DMS53 (cell line): Measurements from ENCODE around the gene DNAH1.
"Not testable (repeated sequence)": the region's sequence is repeated elsewhere in the genome, so short reads cannot be mapped to it uniquely, and the experiment has no call there.

Source experiments
- DNase-seq: peaks from one replicate; lab custom pipeline; 2025; lab: John Stamatoyannopoulos, UW

DNAH1 gene

DNA sequence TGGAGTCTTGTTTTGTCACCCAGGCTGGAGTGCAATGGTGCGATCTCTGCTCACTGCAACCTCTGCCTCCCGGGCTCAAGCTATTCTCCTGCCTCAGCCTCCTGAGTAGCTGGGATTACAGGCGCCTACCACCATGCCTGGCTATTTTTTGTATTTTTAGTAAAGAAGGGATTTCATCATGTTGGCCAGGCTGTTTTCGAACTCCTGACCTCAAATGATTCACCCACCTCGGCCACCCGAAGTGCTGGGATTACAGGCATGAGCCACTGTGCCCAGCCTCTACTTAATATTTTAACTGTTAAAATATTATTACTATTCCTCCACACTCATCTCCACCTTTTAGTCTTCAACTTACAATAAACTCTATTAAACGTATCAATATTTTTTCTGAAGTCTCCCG is 22.0 kb downstream of the DNAH1 start:
- not testable (repeated sequence) for DNase-seq

DNA sequence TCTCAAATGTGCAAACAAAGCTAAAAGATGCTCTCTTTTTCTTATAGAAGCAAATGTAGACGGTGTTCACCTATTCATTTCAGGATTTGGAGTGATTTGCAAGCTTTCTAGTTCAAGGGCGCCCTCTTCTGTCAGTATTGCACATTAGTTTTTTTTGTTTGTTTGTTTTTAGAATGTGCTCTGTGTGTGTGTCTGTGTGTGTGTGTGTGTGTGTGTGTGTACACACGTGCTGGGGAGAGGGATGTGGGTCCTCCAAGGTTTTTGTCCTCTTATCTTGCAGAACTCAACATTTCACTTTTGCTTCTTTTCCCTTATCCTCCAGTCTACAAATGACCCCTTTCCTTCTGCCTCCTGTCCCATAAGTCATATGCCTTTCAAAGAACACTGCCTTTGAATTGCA is 23.5 kb downstream of the DNAH1 start:
- DNase-seq, result peak; percentile 72

DNA sequence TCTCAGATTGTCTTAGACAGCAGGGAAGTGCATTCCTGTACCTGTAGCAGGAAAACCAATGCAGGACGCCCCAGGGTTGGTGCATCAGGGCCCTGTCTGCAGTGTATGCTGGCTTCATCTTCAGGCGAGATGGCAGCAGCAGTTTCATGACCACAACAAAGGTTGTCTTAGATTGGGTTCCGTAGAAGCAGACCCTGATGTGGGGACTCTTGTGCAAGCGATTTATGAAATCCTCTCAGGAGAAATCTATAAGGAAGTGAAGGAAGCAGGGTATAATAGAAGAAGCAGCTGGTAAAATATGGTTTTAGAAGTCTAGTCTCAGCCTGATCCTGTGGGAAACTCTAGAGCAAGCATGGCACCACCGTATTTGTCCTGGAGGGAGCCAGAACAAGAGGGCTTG is 25.0 kb downstream of the DNAH1 start:
- no peak for DNase-seq

DNA sequence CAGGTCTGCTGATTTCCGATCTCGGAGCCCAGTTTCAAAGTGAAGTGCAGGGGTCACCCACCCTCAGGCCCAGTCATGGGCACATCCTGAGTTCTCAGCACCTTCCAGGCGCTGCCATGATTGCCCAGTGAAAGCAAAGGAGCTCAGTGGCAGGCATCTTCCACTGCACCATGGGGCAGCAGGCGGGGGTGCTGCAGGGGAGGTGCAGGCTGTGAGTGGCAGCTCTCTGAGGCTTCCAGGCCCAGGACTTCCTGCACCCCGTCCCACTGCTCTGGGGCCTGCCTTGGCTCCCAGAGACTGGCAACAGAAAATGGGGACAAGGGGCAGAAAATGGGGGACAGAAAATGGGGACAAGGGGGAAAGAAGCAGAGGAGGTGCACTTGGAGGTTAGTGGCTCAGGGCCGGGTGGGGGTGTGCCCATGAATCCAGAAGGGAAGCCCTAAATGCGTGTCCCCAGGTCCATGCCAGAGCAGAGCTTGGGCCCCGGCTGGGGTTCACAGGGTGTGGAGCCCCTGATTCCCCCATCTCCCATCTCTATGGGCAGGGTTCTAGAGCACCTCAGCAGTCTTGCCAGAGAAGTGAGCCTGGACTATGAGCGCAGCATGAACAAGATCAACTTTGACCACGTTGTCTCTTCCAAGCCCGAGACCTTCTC is 28.0 kb downstream of the DNAH1 start:
- DNase-seq, result no peak

DNA sequence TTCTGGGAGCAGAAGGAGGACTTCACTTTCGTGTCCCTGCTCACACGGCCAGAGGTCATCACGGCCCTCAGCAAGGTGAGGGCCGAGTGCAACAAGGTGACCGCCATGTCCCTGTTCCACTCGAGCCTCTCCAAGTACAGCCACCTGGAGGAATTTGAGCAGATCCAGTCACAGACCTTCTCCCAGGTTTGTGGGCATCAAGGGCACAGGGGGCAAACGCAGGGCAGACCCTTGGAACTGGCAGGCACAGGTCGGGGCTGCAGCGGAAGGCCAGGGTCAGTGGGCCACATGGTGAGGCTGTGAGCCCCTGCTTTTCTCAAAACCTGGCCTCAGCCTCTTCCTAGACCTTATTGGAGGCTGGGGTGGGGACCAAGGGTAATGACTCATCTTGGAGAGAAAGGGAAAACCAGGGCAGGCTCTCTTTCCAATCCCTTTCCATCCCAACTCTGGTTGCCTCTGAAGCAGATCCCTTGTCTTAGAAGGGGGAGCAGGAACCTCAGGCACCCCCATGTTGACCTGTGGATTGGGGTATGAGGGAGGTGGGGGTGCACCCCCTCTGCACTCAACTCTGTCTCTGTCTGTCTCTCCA is 29.5 kb downstream of the DNAH1 start:
- DNase-seq, result no peak

DNA sequence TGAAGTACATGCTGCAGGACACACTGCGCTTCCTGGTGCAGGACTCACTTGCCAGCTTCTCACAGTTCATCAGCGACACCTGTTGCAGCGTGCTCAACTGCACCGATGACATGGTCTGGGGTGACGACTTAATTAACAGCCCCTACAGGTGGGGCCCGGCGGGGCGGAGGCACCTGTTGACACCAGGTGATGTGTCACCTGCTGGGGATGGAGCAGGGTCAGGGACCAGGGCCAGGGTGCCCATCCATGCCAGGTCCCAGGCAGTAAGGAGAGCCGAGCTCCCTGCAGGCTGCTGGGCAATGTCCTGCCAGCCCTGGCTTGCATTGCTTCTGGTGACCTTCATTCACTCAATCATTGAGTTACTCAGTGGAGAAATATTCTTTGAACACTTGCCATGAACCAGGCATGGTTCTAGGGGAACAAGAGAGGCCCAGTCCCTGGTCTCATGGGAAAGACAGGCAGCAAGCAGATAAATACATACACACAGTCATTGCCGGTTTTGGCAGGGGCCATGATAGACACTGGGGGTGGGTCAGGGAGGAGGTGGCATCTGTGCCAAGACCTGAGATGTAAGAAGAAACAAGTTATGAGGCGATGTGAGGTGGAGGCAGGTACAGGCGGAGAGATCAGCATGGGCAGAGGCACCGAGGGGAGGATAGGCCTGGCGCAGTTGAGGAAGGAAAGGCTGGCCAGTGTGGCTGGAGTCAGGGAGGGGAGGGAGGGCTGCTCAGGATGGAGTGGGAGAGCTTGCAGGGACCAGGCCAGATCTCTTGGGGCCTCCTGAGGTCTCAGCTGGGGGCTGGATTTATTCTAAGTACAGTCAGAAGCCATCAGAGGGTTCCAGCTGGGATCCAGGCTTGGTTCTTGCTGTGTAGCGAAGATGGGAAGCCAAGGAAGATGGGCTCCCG is 30.8 kb downstream of the DNAH1 start:
- DNase-seq, result no peak

DNA sequence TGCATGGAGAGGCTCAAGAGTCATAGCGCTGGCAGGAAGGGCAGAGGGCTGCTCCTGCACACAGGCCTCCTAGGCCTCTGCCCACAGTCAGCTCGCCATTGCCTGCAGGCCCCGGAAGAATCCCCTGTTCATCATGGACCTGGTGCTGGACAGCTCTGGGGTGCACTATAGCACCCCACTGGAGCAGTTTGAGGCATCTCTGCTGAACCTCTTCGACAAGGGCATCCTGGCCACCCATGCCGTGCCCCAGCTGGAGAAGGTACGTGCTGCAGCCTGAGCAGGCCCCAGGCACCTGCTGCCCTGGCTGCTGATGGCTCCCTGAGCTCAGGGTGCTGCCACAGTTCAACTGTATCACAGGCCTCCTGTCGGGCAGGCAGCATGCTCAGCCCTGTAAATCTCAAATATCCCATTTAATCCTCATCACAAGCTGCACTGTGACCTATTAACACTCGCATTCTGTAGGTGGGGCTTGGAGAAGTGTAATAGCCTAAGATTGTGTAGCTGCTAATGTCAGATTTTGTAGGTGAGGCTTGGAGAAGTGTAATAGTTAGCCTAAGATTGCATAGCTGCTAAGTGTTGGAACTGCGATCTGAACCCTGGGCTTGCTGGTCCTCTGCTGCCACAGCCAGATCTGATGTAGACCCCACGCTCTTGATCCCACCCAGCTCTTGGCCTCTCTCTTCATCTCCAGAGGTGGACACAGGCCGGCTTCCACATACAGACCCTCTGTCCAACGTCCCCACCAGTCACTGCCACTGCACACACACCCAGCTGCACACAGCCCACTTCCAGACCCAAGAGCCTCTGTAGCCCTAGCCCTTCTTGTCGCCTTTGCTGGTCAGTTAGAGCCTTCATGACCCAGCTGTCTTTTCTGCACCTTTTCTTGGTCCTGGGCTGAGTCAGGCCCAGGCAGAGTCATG is 31.9 kb downstream of the DNAH1 start:
- no peak for DNase-seq

DNA sequence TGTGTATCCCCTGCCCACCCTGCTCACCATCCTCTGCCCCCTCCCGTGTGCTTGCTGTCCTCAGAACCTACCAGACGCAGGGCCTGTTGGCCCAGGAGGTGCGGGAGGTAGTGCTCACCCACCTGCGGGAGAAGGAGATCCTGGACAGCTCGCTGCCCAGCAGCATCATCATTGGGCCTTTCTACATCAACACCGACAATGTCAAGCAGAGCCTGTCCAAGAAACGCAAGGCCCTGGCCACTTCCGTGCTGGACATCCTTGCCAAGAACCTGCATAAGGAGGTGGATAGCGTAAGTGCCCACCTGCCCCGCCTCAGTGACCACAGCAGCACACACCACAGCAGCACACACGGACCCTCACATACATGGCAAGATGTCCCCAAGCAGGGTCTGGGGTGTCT is 33.0 kb downstream of the DNAH1 start:
- DNase-seq, result no peak

DNA sequence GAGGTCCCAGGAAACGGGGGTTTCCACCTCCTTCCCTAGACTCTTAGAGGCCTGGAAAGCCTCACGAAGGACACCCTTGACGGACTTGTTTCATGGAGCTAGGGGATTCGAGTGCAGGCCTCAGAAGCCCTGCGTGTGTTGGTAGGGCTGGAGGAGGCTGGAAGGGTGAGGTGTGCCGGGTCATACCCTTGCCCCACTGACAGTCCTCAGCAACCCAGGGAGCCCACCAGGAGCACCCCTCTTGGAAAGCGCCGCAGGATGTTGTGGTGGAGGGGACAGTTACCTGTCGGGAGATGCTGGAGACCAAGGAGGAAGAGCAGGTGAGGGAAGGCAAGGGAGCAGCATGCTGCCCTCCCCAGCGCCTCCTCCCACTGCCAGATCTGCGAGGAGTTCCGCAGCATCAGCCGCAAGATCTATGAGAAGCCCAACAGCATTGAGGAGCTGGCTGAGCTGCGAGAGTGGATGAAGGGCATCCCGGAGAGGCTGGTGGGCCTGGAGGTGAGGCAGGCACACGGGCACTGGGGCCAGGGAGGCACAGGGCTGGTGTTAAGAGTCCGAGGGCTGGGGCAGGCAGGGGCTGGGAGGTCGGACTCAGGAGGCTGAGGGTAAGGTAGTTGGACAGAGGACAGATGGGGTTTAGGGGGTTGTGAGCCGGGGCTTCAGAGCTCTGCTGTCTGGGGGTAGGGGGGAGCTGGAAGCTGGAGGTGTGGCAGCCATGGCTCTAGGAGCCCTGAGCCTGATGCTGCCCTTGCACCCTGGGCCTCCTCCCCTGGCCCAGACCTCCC is 33.7 kb downstream of the DNAH1 start:
- DNase-seq, result no peak

DNA sequence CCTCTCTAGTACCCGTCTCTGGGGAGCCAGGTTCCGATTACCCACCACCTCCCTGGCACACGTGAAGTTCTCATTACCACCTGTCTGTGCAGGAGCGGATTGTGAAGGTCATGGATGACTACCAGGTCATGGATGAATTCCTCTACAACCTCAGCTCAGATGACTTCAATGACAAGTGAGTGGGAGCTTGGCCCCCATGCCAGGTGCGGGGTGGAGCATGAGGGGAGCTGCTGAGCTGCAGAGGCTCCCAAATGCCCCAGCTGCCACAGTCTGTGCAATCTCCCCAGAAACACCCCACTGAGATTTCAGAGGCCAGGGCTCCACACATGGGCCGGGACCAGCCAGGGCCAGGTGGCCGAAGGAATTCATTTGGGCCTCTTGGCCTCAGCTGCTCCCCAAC is 34.3 kb downstream of the DNAH1 start:
- DNase-seq, result peak; percentile 66

DNA sequence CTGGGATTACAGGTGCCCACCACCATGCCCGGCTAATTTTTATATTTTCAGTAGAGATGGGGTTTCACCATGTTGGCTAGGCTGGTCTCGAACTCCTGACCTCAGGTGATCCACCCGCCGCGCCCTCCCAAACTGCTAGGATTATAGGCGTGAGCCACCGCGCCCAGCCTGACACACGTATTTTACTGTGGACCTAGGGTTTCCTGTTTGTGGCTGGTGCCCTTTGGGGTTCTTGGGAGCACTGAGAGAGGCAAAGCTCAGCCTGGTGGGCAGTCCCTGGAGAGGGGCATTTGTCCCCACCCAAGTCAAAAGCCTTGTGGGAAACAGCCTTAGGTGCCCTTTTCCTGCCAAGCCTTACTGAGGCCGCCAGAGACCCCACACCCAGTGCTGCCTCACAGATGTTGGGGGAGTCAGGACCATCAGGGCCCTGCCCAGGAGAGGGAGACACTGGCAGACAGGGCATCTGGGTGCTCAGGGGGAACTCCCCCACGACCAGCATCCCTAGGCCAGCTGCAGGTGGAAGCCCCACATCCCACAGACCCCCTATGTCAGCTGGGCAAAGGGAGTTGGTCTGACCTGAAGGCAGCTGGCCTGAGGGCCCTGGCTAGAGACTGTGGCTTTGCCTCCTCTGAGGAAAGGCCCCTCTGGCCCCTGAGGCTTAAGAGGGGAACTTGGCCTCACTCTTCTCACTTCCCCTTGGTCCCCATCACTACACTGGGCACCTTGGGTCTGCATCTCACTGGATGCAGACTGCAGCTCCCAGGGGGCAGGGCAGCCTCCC is 35.1 kb downstream of the DNAH1 start:
- no peak for DNase-seq

DNA sequence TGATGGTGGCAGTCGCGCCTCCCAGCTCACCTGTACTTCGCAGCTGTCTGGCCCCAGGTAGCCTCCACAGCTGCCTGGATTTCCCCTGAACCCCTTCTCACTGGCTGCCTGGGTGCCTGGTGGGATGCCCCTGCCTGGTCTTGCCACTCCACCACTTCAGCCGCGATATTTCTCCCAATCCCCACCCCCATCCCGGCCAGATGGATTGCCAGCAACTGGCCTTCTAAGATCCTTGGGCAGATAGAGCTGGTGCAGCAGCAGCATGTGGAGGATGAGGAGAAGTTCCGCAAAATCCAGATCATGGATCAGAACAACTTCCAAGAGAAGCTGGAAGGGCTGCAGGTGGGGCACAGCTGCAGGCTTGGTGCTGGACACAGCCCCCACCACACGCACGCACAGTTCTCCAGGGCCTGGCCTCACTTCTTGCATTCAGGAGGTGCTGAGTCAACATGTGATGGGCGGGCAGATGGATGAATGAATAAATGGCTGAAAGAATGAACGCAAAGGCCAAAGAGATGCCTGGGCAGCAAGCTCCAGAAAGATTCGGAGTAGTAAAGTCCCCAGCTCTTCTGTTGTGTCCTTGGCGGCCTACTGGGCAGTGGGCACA is 35.7 kb downstream of the DNAH1 start:
- DNase-seq, result no peak

DNA sequence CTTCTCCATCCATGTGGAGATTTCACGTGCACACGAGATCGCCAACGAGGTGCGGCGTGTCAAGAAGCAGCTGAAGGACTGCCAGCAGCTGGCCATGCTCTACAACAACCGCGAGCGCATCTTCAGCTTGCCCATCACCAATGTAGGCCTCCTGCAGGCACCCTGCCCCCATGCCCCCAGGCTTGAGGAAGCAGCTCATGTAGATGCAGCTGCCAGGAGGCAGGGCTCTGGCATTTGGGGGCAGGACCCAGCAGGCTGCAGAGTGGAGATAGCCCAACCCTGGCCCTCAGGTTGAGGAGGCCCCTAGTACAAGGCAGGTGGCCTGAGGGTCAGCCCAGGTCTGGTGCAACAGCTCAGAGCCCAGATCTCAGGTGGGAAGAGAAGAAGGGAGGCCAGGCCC is 36.4 kb downstream of the DNAH1 start:
- peak; percentile 43 for DNase-seq

DNA sequence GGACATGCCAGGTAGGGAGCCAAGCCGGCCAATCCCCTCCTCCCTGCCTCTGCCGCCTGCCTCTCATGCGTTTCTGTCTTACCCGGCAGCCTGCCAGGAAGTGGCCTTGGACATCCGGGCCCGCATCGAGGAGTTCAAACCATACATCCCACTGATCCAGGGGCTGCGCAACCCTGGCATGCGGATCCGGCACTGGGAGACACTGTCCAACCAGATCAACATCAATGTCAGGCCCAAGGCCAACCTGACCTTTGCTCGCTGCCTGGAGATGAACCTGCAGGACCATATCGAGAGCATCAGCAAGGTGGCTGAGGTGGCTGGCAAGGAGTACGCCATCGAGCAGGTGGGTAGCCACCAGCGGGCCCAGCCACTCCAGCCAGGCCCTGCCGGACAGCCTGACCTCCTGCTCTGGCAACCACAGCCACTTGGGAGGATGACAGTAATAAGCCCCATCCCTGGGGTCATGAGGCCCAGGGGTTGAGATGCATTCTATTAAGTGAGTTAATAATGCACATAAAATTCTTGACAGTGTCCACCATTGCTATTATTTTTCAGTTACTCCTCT is 37.3 kb downstream of the DNAH1 start:
- DNase-seq, result no peak

DNA sequence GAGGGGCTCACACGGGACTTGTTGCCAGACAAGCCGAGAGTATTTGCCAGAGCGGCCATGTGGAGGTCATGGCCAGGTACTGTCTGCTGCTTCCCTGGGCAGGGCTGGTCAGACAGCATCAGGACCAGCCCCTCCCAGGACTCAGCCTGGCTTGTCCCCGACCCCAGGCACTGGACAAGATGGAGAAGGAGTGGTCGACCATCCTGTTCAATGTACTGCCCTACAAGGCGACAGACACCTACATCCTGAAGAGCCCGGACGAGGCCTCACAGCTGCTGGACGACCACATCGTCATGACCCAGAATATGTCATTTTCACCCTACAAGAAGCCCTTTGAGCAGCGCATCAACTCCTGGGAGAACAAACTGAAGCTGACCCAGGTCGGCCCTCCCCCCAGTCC is 38.6 kb downstream of the DNAH1 start:
- no peak for DNase-seq

DNA sequence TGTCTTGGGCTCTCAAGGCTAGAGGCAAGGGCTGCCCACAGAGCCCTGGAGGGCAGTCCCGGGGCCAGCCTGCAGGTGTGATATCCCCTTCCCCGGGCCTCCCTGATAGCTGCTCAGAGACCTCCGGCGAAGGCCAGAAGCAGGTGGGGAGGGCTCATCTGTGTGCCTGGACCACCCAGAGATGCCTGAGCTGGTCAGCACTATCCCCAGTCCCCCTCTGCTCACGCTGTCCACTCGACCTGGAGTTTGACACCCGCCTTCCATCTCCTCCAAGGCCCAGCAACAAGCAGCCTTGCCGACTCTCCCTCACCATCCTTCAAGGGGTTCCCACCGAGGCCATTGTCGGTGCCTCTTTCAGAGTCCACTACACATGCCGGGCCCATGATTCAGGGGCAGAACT is 39.4 kb downstream of the DNAH1 start:
- DNase-seq, result no peak

DNA sequence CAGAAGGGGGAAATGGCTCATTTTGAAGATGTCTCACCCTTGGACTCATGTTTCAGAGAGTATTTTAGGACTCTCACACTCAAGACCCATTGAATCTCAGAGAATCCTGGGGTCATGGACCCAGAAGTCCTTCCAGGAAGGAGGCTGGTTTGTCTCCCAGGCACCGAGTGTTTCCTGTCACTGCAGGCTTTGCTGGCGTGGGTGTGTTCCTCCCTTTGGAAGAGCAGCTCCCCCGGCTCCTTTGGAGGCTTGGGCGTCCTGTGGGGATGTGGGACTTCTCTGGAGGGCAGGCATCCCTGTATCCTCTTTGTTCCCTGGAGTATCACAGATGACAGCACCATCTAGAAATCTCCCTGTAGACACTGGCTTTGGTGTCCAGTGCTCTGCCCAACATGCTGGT is 40.0 kb downstream of the DNAH1 start:
- DNase-seq, result no peak

DNA sequence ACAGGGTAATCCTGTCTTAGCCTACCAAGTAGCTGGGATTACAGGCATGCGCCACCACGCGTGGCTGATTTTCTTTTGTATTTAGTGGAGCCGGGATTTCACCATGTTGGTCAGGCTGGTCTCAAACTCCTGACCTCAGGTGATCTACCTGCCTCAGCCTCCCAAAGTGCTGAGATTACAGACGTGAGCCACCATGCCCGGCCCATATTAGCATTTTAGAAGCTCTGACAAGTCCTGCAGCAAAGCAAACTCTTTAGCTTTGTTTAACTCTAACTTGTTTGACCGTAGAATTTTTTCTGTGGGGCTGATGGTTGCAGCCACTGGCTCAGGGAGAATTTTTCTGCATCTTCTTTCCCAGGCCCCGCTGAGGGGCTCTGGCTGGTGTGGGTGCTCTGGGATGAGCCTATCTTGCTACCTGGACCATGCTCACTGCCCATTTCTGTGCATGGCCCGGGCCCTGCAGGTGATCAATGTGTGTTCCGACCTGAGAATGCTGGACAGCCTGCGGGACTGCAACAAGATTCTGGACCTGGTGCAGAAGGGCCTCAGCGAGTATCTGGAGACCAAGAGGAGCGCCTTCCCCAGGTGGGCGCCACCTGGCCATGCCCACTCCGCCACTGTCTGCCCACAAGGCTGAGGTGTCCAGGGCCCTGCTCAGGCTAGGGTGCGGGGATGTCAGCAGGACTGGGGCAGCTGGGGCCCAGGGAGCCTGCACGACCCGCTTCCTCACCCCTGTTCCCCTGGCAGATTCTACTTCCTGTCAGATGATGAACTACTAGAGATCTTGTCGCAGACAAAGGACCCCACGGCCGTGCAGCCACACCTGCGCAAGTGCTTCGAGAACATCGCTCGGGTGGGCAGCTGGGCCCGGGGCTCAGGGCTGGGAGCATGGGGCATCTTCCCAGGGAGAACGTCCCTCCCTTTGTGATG is 41.3 kb downstream of the DNAH1 start:
- no peak for DNase-seq
